GM12891 (cell line): ENCODE data around the gene MMP1.

Source experiments
- POLR2AphosphoS5 ChIP-seq: IDR thresholded peaks from 2 replicates; pipeline ENCODE4 v1.6.1; 2011; ENCODE audit warnings: low read depth, low read length, control low read depth
- TAF1 ChIP-seq: IDR thresholded peaks from 2 replicates; pipeline ENCODE4 v1.6.1; 2011; ENCODE audit warnings: low read depth, low read length, control low read depth

DNA sequence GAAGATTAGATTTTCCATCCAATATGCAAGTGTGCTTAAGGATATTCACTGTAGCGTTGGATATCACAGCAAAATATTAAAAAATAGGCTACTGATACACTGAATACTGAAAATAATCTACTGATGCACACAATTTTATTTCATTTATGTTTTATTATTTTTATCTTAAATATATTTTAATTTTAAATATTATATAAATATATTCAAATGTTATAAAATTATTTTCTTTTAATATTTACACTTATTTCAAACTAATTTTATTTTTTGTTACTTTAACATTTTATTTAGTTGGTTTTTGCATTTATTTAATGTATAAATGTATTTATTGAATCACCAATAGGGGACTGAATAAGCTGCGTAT, 33.1 kb upstream of the MMP1 start:
- TF ChIP-seq POLR2AphosphoS5 (no peak), TAF1 (no peak)
